H9 (cell line): ENCODE results near the gene TEX53. TPM values are rescaled to one million over a fixed set of nuclear protein-coding genes. Genes with fewer than 3 reads are reported as not detected.

ENCODE experiments used
- DNase-seq: peaks from one replicate; pipeline ENCODE4 v3.0.0-alpha.2; 2017
- H2AFZ ChIP-seq: one replicate; pipeline ENCODE4 v1.6.1; 2013; ENCODE audit warnings: mild to moderate bottlenecking, low read length, control low read depth, moderate library complexity
- H2AK5ac ChIP-seq: 2 replicates; pipeline ENCODE4 v1.6.1; 2013; ENCODE audit warnings: low read length, control low read depth, mixed read lengths; ENCODE audit not compliant: insufficient read length
- H2BK120ac ChIP-seq: one replicate; pipeline ENCODE4 v1.6.1; 2013; ENCODE audit warnings: low read depth, mild to moderate bottlenecking, low read length, control low read depth, inconsistent platforms; ENCODE audit not compliant: poor library complexity, severe bottlenecking
- H2BK12ac ChIP-seq: 2 replicates; pipeline ENCODE4 v1.6.1; 2013; ENCODE audit warnings: low read length, control low read depth, mixed read lengths, low read depth; ENCODE audit not compliant: insufficient read length
- H2BK15ac ChIP-seq: 2 replicates; pipeline ENCODE4 v1.6.1; 2013; ENCODE audit warnings: low read depth, low read length, control low read depth
- H2BK20ac ChIP-seq: one replicate; pipeline ENCODE4 v1.6.1; 2013; ENCODE audit warnings: low read depth, mild to moderate bottlenecking, low read length, control low read depth, inconsistent platforms; ENCODE audit not compliant: poor library complexity, severe bottlenecking
- H2BK5ac ChIP-seq: 2 replicates; pipeline ENCODE4 v1.6.1; 2013; ENCODE audit warnings: low read length, control low read depth, mixed read lengths; ENCODE audit not compliant: insufficient read length
- H3K14ac ChIP-seq: 2 replicates; pipeline ENCODE4 v1.6.1; 2013; ENCODE audit warnings: low read length, control low read depth; ENCODE audit not compliant: insufficient read depth
- H3K18ac ChIP-seq: 2 replicates; pipeline ENCODE4 v1.6.1; 2013; ENCODE audit warnings: low read depth, mild to moderate bottlenecking, mixed read lengths, low read length, control low read depth; ENCODE audit not compliant: insufficient read length
- H3K23ac ChIP-seq: 2 replicates; pipeline ENCODE4 v1.6.1; 2013; ENCODE audit warnings: low read length, control low read depth, mixed read lengths, low read depth; ENCODE audit not compliant: insufficient read length
- H3K23me2 ChIP-seq: 2 replicates; pipeline ENCODE4 v1.6.1; 2013; ENCODE audit warnings: low read depth, mild to moderate bottlenecking, mixed read lengths, low read length, control low read depth; ENCODE audit not compliant: insufficient read length, poor library complexity, severe bottlenecking
- H3K27ac ChIP-seq: 2 replicates; pipeline ENCODE4 v1.5.1; 2013; ENCODE audit warnings: low read length, control low read depth, mixed read lengths, low read depth; ENCODE audit not compliant: insufficient read length
- H3K27me3 ChIP-seq: 2 replicates; pipeline ENCODE4 v1.6.1; 2013; ENCODE audit warnings: low read length, control low read depth, inconsistent platforms; ENCODE audit not compliant: insufficient read depth
- H3K4ac ChIP-seq: 2 replicates; pipeline ENCODE4 v1.6.1; 2013; ENCODE audit warnings: low read depth, mild to moderate bottlenecking, control low read depth, inconsistent platforms, low read length, moderate library complexity
- H3K4me1 ChIP-seq: 2 replicates; pipeline ENCODE4 v1.6.1; 2013; ENCODE audit warnings: low read length, control low read depth, inconsistent platforms; ENCODE audit not compliant: insufficient read depth
- H3K4me2 ChIP-seq: 2 replicates; pipeline ENCODE4 v1.6.1; 2013; ENCODE audit warnings: low read length, control low read depth, mixed read lengths; ENCODE audit not compliant: insufficient read length, insufficient read depth
- H3K56ac ChIP-seq: 2 replicates; pipeline ENCODE4 v1.6.1; 2013; ENCODE audit warnings: low read depth, mild to moderate bottlenecking, mixed read lengths, low read length, control low read depth; ENCODE audit not compliant: insufficient read length
- H3K79me1 ChIP-seq: 2 replicates; pipeline ENCODE4 v1.6.1; 2013; ENCODE audit warnings: low read depth, mild to moderate bottlenecking, moderate library complexity, low read length, control low read depth, inconsistent platforms; ENCODE audit not compliant: insufficient read depth, poor library complexity, severe bottlenecking
- H3K79me2 ChIP-seq: 2 replicates; pipeline ENCODE4 v1.6.1; 2013; ENCODE audit warnings: low read length, control low read depth, inconsistent platforms; ENCODE audit not compliant: insufficient read depth
- H3K9ac ChIP-seq: 2 replicates; pipeline ENCODE4 v1.6.1; 2013; ENCODE audit warnings: low read length, control low read depth, mixed read lengths; ENCODE audit not compliant: insufficient read length; ENCODE audit errors: extremely low read depth
- H3K9me3 ChIP-seq: one replicate; pipeline ENCODE4 v1.6.1; 2013; ENCODE audit warnings: low read depth, low read length, inconsistent platforms; ENCODE audit not compliant: control insufficient read depth
- H3T11ph ChIP-seq: one replicate; pipeline ENCODE4 v1.6.1; 2013; ENCODE audit warnings: mild to moderate bottlenecking, low read length, control low read depth, inconsistent platforms
- H4K20me1 ChIP-seq: one replicate; pipeline ENCODE4 v1.6.1; 2013; ENCODE audit not compliant: control insufficient read depth, insufficient read length, insufficient read depth
- H4K5ac ChIP-seq: 2 replicates; pipeline ENCODE4 v1.6.1; 2013; ENCODE audit warnings: low read depth, mild to moderate bottlenecking, mixed read lengths, low read length, control low read depth; ENCODE audit not compliant: insufficient read length
- H4K8ac ChIP-seq: replicated peaks from 2 replicates; pipeline ENCODE4 v1.6.1; 2013; ENCODE audit warnings: low read length, control low read depth, mixed read lengths, low read depth; ENCODE audit not compliant: insufficient read length
- H4K91ac ChIP-seq: 2 replicates; pipeline ENCODE4 v1.6.1; 2013; ENCODE audit warnings: low read depth, mild to moderate bottlenecking, moderate library complexity, mixed read lengths, low read length, control low read depth; ENCODE audit not compliant: insufficient read length
- H3K27ac Mint-ChIP-seq, 3 experiments: 2 replicates in 2 of 3; 3 replicates in 1 of 3; pipeline ENCODE4 v1.8.0; 2020 to 2021; ENCODE audit warnings: mixed read lengths in 3 of 3, mild to moderate bottlenecking in 1 of 3, moderate library complexity in 1 of 3
- H3K27me3 Mint-ChIP-seq: 2 replicates; pipeline ENCODE4 v1.8.0; 2021; ENCODE audit warnings: low read depth, mild to moderate bottlenecking, moderate library complexity, mixed read lengths
- H3K36me3 Mint-ChIP-seq, 3 experiments: 2 replicates in 2 of 3; 3 replicates in 1 of 3; pipeline ENCODE4 v1.8.0; 2020 to 2021; ENCODE audit warnings: low read depth in 3 of 3, mixed read lengths in 3 of 3; ENCODE audit not compliant: insufficient read depth in 1 of 3
- H3K4me1 Mint-ChIP-seq, 2 experiments: 2 replicates each; pipeline ENCODE4 v1.8.0; 2020; ENCODE audit warnings: mixed read lengths in 2 of 2
- H3K4me3 Mint-ChIP-seq, 2 experiments: 2 replicates in 1 of 2; 3 replicates in 1 of 2; pipeline ENCODE4 v1.8.0; 2020 to 2021; ENCODE audit warnings: mild to moderate bottlenecking in 2 of 2, mixed read lengths in 2 of 2, moderate library complexity in 1 of 2
- H3K9me3 Mint-ChIP-seq, 2 experiments: 2 replicates in 1 of 2; 3 replicates in 1 of 2; pipeline ENCODE4 v1.8.0; 2020; ENCODE audit warnings: mild to moderate bottlenecking in 2 of 2, mixed read lengths in 2 of 2, moderate library complexity in 1 of 2
- WGBS: extraction: QIAGEN DNeasy Blood & Tissue Kit; methylation state at CpG from one replicate; pipeline ENCODE4 v1.1.7; 2013; ENCODE audit warnings: missing lambda C conversion rate, low lambda C conversion rate, mixed read lengths; ENCODE audit not compliant: insufficient read length; ENCODE audit errors: extremely low coverage; 5-methylcytosine and 5-hydroxymethylcytosine counted together
- total RNA-seq: library from RNA; stranded (reverse); gene quantifications from 2 replicates; pipeline ENCODE4 v1.2.1, GENCODE V29; 2021
- TF ChIP-seq, protein P1 (sequence below): fragments of 200-600 bp; sonication (generic); conservative IDR thresholded peaks from 3 replicates; pipeline ENCODE4 v1.8.0; 2021; ENCODE audit warnings: antibody characterized with exemption, mild to moderate bottlenecking

TEX53 gene
- total RNA-seq, 1 experiment from 2014 or later = not detected

DNA sequence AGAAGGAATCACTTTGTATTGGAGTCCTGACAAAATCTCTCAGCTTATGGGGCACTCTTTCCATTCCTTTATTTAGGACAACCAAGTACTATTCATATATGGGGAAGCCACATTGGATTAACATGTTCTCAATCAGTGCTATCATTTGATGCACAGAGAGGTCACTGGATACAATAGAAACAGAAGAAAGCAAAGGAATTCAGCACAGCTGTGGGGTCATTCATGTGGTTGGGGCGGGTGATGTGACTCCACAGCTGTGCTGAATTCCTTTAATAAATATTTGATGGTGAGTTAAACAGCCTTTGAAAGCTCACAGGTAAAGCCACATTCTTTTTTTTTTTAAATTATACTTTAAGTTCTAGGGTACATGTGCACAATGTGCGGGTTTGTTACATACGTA lies 25.2 kb upstream of the TEX53 start:
- H3K4ac ChIP-seq = no peak overlapping the region
- H3K14ac ChIP-seq = no peak overlapping the region
- Mint-ChIP-seq H3K36me3 (no peaks in the 10 kb centered on the region), H3K4me3 (no peak overlapping the region), H3K27ac (no peak overlapping the region), H3K4me1 (peaks cover 2 to 8% of the 10 kb centered on the region in 2 experiments), H3K9me3 (no peaks in the 10 kb centered on the region; a peak in 1 of 5 replicates), H3K27me3 (peaks cover 28% of the 10 kb centered on the region)
- H4K91ac ChIP-seq = no peak overlapping the region
- H4K8ac ChIP-seq = no peak overlapping the region
- no peaks in the 10 kb centered on the region for H3K27me3 ChIP-seq
- no peaks in the 10 kb centered on the region for H3K9me3 ChIP-seq
- H3K79me1 ChIP-seq = no peaks in the 10 kb centered on the region
- H3K4me2 ChIP-seq = no peak overlapping the region
- H3K79me2 ChIP-seq = no peaks in the 10 kb centered on the region
- no peak overlapping the region for H3K56ac ChIP-seq
- H2AK5ac ChIP-seq = no peak overlapping the region
- H2BK5ac ChIP-seq = no peak overlapping the region
- no peak overlapping the region for H3K23ac ChIP-seq
- H2BK12ac ChIP-seq = no peak overlapping the region
- H3K4me1 ChIP-seq = no peaks in the 10 kb centered on the region
- no peak for DNase-seq
- H4K5ac ChIP-seq = no peak overlapping the region
- no peak overlapping the region for H3K27ac ChIP-seq
- no peaks in the 10 kb centered on the region for H4K20me1 ChIP-seq
- no peak overlapping the region for H3K18ac ChIP-seq
- WGBS = no CpG with 5 or more reads among the region's 3 CpGs
- TF ChIP-seq, protein P1, sequence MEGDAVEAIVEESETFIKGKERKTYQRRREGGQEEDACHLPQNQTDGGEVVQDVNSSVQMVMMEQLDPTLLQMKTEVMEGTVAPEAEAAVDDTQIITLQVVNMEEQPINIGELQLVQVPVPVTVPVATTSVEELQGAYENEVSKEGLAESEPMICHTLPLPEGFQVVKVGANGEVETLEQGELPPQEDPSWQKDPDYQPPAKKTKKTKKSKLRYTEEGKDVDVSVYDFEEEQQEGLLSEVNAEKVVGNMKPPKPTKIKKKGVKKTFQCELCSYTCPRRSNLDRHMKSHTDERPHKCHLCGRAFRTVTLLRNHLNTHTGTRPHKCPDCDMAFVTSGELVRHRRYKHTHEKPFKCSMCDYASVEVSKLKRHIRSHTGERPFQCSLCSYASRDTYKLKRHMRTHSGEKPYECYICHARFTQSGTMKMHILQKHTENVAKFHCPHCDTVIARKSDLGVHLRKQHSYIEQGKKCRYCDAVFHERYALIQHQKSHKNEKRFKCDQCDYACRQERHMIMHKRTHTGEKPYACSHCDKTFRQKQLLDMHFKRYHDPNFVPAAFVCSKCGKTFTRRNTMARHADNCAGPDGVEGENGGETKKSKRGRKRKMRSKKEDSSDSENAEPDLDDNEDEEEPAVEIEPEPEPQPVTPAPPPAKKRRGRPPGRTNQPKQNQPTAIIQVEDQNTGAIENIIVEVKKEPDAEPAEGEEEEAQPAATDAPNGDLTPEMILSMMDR = no peak
- H2BK15ac ChIP-seq = no peak overlapping the region
- no peak overlapping the region for H2BK120ac ChIP-seq
- H3T11ph ChIP-seq = no peak overlapping the region
- H2AFZ ChIP-seq = no peak overlapping the region
- H3K23me2 ChIP-seq = no peaks in the 10 kb centered on the region
- no peak overlapping the region for H2BK20ac ChIP-seq
- H3K9ac ChIP-seq = no peak overlapping the region
